Liver (tissue), 9 donors: ENCODE results near the gene PIAS4. TPM values are rescaled to one million over a fixed set of nuclear protein-coding genes. Genes with fewer than 3 reads are reported as not detected.

ENCODE experiments used
- DNase-seq: peaks from one replicate; pipeline ENCODE4 v3.0.0-alpha.2; 2017; ENCODE audit warnings: low spot score
- H3K27ac ChIP-seq, 2 donors: one replicate each; pipeline ENCODE4 v1.7.0; 2013; ENCODE audit warnings: inconsistent platforms in 2 of 2, low read length in 2 of 2, control low read depth in 1 of 2, low read depth in 1 of 2, mild to moderate bottlenecking in 1 of 2
- H3K27me3 ChIP-seq, 4 donors: one replicate each; pipeline versions ENCODE4 v1.6.1 to v1.7.0; 2013; ENCODE audit warnings: low read length in 3 of 4, inconsistent platforms in 1 of 4, mild to moderate bottlenecking in 1 of 4, moderate library complexity in 1 of 4; ENCODE audit not compliant: control insufficient read depth in 4 of 4, insufficient read depth in 4 of 4
- H3K36me3 ChIP-seq, 4 donors: one replicate each; pipeline versions ENCODE4 v1.6.1 to v1.7.0; 2013; ENCODE audit warnings: low read length in 3 of 4, mild to moderate bottlenecking in 3 of 4, low read depth in 1 of 4, moderate library complexity in 1 of 4; ENCODE audit not compliant: control insufficient read depth in 4 of 4, insufficient read depth in 3 of 4
- H3K4me1 ChIP-seq, 4 donors: one replicate each; pipeline versions ENCODE4 v1.6.1 to v1.7.0; 2013; ENCODE audit warnings: low read length in 3 of 4, mild to moderate bottlenecking in 3 of 4, moderate library complexity in 1 of 4; ENCODE audit not compliant: control insufficient read depth in 4 of 4, insufficient read depth in 4 of 4
- H3K4me3 ChIP-seq, 3 donors: one replicate each; pipeline versions ENCODE4 v1.6.1 to v1.7.0; 2013; ENCODE audit warnings: low read length in 3 of 3, control low read depth in 1 of 3, low read depth in 1 of 3, mild to moderate bottlenecking in 1 of 3
- H3K9ac ChIP-seq, 2 donors: one replicate each; pipeline ENCODE4 v1.7.0; 2013; ENCODE audit warnings: low read length in 2 of 2, mild to moderate bottlenecking in 2 of 2, moderate library complexity in 2 of 2, control low read depth in 1 of 2, low read depth in 1 of 2
- H3K9me3 ChIP-seq, 4 donors: one replicate each; pipeline versions ENCODE4 v1.6.1 to v1.7.0; 2013; ENCODE audit warnings: low read length in 3 of 4; ENCODE audit not compliant: control insufficient read depth in 4 of 4
- FOXA1 ChIP-seq: IDR thresholded peaks from 2 replicates; pipeline ENCODE4 v1.6.1; 2016; ENCODE audit warnings: antibody characterized with exemption
- FOXA2 ChIP-seq: IDR thresholded peaks from 2 replicates; pipeline ENCODE4 v1.6.1; 2016; ENCODE audit warnings: antibody characterized with exemption
- GABPA ChIP-seq, 2 donors: IDR thresholded peaks in 1 of 2; conservative IDR thresholded peaks in 1 of 2; 2 replicates each; pipeline ENCODE4 v1.6.1; 2016; ENCODE audit warnings: antibody characterized with exemption in 2 of 2, mild to moderate bottlenecking in 1 of 2, moderate library complexity in 1 of 2
- HNF4A ChIP-seq, 2 donors: conservative IDR thresholded peaks; 2 replicates each; pipeline ENCODE4 v1.6.1; 2016; ENCODE audit warnings: antibody characterized with exemption in 2 of 2, mild to moderate bottlenecking in 2 of 2
- HNF4G ChIP-seq: IDR thresholded peaks from 2 replicates; pipeline ENCODE4 v1.6.1; 2016; ENCODE audit warnings: antibody characterized with exemption
- JUND ChIP-seq, 2 donors: IDR thresholded peaks; 2 replicates each; pipeline ENCODE4 v1.6.1; 2016; ENCODE audit warnings: antibody characterized with exemption in 2 of 2
- NR2F2 ChIP-seq: IDR thresholded peaks from 2 replicates; pipeline ENCODE4 v1.6.1; 2016; ENCODE audit warnings: antibody characterized with exemption
- RAD21 ChIP-seq, 2 donors: IDR thresholded peaks; 2 replicates each; pipeline ENCODE4 v1.6.1; 2016; ENCODE audit warnings: antibody characterized with exemption in 2 of 2, mild to moderate bottlenecking in 2 of 2
- REST ChIP-seq: IDR thresholded peaks from 2 replicates; pipeline ENCODE4 v1.6.1; 2016; ENCODE audit warnings: antibody characterized with exemption, mild to moderate bottlenecking
- RXRA ChIP-seq, 2 donors: IDR thresholded peaks; 2 replicates each; pipeline ENCODE4 v1.6.1; 2017 to 2018; ENCODE audit warnings: antibody characterized with exemption in 2 of 2, mild to moderate bottlenecking in 1 of 2
- SP1 ChIP-seq: IDR thresholded peaks from 2 replicates; pipeline ENCODE4 v1.6.1; 2018; ENCODE audit warnings: antibody characterized with exemption, mild to moderate bottlenecking
- TAF1 ChIP-seq: conservative IDR thresholded peaks from 2 replicates; pipeline ENCODE4 v1.6.1; 2016; ENCODE audit warnings: antibody characterized with exemption, mild to moderate bottlenecking
- YY1 ChIP-seq: IDR thresholded peaks from 2 replicates; pipeline ENCODE4 v1.6.1; 2016; ENCODE audit warnings: antibody characterized with exemption, mild to moderate bottlenecking
- WGBS: extraction: QIAGEN DNeasy Blood & Tissue Kit; methylation state at CpG from one replicate; pipeline ENCODE4 v1.1.7; 2013; 5-methylcytosine and 5-hydroxymethylcytosine counted together
- polyA plus RNA-seq, 2 donors: library from polyadenylated mRNA; stranded (reverse) in 1 of 2; unstranded in 1 of 2; fragments of 200-250 nt in 1 of 2; fragments of >200 nt in 1 of 2; fragmentation: Nextera tagmentation in 1 of 2; extraction: Ambion mirVana in 1 of 2; gene quantifications; one replicate each; pipeline versions ENCODE4 v1.2.1 to v1.2.3, GENCODE V29; 2013 to 2015
- total RNA-seq, 2 donors: library from RNA; depleted of rRNA; stranded (reverse); fragments of >200 nt; gene quantifications; one replicate each; pipeline ENCODE4 v1.2.3, GENCODE V29; 2014
- TF ChIP-seq, protein P1 (sequence below): fragments of 150-350 bp; IDR thresholded peaks from 2 replicates; pipeline ENCODE4 v1.5.1; 2017; ENCODE audit warnings: improper control_type of control experiment, low read depth, low read length; ENCODE audit not compliant: missing input control
- TF ChIP-seq, protein P2 (sequence below): IDR thresholded peaks from 2 replicates; pipeline ENCODE4 v1.6.1; 2016; ENCODE audit warnings: antibody characterized with exemption
- TF ChIP-seq, protein P3 (sequence below): IDR thresholded peaks from 2 replicates; pipeline ENCODE4 v1.6.1; 2016; ENCODE audit warnings: antibody characterized with exemption
- donor health status: healthy.
- donor health status: healthy.
- donor health status: healthy.
- donor health status: healthy.
- donor health status: healthy.

PIAS4 gene
- total and polyA plus RNA-seq, 4 donors: 5.6 to 14.1 (median 10.6) TPM

GRCh38 chr19:3987619-3988371 is 19.7 kb upstream of the PIAS4 start:
- H3K4me1 ChIP-seq: peaks cover 0 to 38% (median 31%) of the 10 kb centered on the region in 4 donors
- peak; percentile 90 for DNase-seq

DNA sequence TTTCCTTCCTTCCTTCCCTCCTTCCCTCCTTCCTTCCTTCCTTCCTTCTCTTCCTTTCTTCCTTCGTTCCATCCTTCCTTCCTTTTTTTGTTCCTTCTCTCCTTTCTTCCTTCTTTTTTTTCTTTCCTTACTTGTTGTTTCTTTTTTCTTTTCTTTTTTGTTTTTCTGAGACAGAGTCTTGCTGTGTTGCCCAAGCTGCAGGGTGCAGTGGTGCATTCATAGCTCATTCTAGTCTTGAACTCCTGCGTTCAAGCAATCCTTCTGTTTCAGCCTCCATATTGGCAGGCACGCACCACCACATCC is 16.8 kb upstream of the PIAS4 start:
- H3K9ac ChIP-seq: no peak overlapping the region
- no peak for DNase-seq
- TF ChIP-seq HNF4G (no peak), HNF4A (conservative IDR thresholded peaks at IDR 0.05) (no peak), RAD21 (IDR thresholded peaks at IDR 0.05) (no peak), RXRA (IDR thresholded peaks at IDR 0.05) (no peak), FOXA2 (no peak), SP1 (no peak), TAF1 (no peak), REST (no peak), GABPA (IDR thresholded peaks at IDR 0.05 in 1 of 2, conservative IDR thresholded peaks at IDR 0.05 in 1 of 2) (no peak), FOXA1 (no peak), JUND (IDR thresholded peaks at IDR 0.05) (no peak), YY1 (no peak)
- TF ChIP-seq, protein P1, sequence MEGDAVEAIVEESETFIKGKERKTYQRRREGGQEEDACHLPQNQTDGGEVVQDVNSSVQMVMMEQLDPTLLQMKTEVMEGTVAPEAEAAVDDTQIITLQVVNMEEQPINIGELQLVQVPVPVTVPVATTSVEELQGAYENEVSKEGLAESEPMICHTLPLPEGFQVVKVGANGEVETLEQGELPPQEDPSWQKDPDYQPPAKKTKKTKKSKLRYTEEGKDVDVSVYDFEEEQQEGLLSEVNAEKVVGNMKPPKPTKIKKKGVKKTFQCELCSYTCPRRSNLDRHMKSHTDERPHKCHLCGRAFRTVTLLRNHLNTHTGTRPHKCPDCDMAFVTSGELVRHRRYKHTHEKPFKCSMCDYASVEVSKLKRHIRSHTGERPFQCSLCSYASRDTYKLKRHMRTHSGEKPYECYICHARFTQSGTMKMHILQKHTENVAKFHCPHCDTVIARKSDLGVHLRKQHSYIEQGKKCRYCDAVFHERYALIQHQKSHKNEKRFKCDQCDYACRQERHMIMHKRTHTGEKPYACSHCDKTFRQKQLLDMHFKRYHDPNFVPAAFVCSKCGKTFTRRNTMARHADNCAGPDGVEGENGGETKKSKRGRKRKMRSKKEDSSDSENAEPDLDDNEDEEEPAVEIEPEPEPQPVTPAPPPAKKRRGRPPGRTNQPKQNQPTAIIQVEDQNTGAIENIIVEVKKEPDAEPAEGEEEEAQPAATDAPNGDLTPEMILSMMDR: no peak
- TF ChIP-seq, protein P2, sequence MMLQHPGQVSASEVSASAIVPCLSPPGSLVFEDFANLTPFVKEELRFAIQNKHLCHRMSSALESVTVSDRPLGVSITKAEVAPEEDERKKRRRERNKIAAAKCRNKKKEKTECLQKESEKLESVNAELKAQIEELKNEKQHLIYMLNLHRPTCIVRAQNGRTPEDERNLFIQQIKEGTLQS: no peak
- H3K27ac ChIP-seq: no peak overlapping the region
- no peaks in the 10 kb centered on the region for H3K36me3 ChIP-seq
- H3K4me1 ChIP-seq: peaks cover 0 to 22% (median 19%) of the 10 kb centered on the region in 4 donors
- H3K9me3 ChIP-seq: no peaks in the 10 kb centered on the region
- no peaks in the 10 kb centered on the region for H3K27me3 ChIP-seq
- WGBS: 78% methylated on average over 3 of the region's 3 CpGs
- H3K4me3 ChIP-seq: no peak overlapping the region

More at GRCh38 chr19:3987619-3988371, 19.7 kb upstream of the PIAS4 start:
- WGBS: 7% methylated on average over 30 of the region's 30 CpGs
- Histone ChIP-seq H3K27me3 (no peaks in the 10 kb centered on the region), H3K27ac (no peak overlapping the region), H3K9me3 (no peaks in the 10 kb centered on the region), H3K9ac (no peak overlapping the region), H3K36me3 (peaks cover 0 to 11% (median 10%) of the 10 kb centered on the region in 4 donors), H3K4me3 (no peak overlapping the region)
- no peak for TF ChIP-seq FOXA1
- no peak for TF ChIP-seq HNF4A (conservative IDR thresholded peaks at IDR 0.05)
- no peak for TF ChIP-seq JUND (IDR thresholded peaks at IDR 0.05)
- TF ChIP-seq, protein P1: peak; percentile 96
- TF ChIP-seq, protein P2: no peak
- TF ChIP-seq, protein P3, sequence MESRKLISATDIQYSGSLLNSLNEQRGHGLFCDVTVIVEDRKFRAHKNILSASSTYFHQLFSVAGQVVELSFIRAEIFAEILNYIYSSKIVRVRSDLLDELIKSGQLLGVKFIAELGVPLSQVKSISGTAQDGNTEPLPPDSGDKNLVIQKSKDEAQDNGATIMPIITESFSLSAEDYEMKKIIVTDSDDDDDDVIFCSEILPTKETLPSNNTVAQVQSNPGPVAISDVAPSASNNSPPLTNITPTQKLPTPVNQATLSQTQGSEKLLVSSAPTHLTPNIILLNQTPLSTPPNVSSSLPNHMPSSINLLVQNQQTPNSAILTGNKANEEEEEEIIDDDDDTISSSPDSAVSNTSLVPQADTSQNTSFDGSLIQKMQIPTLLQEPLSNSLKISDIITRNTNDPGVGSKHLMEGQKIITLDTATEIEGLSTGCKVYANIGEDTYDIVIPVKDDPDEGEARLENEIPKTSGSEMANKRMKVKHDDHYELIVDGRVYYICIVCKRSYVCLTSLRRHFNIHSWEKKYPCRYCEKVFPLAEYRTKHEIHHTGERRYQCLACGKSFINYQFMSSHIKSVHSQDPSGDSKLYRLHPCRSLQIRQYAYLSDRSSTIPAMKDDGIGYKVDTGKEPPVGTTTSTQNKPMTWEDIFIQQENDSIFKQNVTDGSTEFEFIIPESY: peak; percentile 12
- TF ChIP-seq RAD21 (IDR thresholded peaks at IDR 0.05): peak; percentile 70 to 76
- peak in 1 of 2 donors; percentile 33 for TF ChIP-seq RXRA (IDR thresholded peaks at IDR 0.05)
- TF ChIP-seq SP1: no peak
- TF ChIP-seq FOXA2: no peak
- peak; percentile 26 for TF ChIP-seq NR2F2
